Activated CD8-positive, alpha-beta T cell treated with anti-CD3 and anti-CD28 coated beads for 36 hours (primary cell): ENCODE results near the gene SEMA4C. TPM values are rescaled to one million over a fixed set of nuclear protein-coding genes. Genes with fewer than 3 reads are reported as not detected.

Experiments
- ATAC-seq: fragments of 200-7000 bp; cut with Tn5 transposase; one replicate; pipeline ENCODE4 v1.10.0; 2021; ENCODE audit warnings: mild to moderate bottlenecking, moderate library complexity
- CTCF ChIA-PET: fragments of 350-600 bp; sonication (Branson Sonifier 250); formaldehyde crosslinking; loops from one replicate; lab custom pipeline; 2021; ENCODE audit warnings: antibody characterized with exemption; lab: Charles Lee
- POLR2A ChIA-PET: fragments of 350-600 bp; sonication (Branson Sonifier 250); formaldehyde crosslinking; loops from one replicate; lab custom pipeline; 2021; ENCODE audit warnings: antibody characterized with exemption; lab: Charles Lee
- DNase-seq: peaks from one replicate; pipeline ENCODE4 v3.0.0-alpha.2; 2020
- H3K27ac Mint-ChIP-seq: one replicate; pipeline ENCODE4 v1.8.0; 2021; ENCODE audit warnings: mild to moderate bottlenecking, mixed read lengths
- H3K27me3 Mint-ChIP-seq: one replicate; pipeline ENCODE4 v1.8.0; 2021; ENCODE audit warnings: mixed read lengths
- H3K36me3 Mint-ChIP-seq: one replicate; pipeline ENCODE4 v1.8.0; 2021; ENCODE audit warnings: low read depth, mixed read lengths
- H3K4me1 Mint-ChIP-seq: one replicate; pipeline ENCODE4 v1.8.0; 2021; ENCODE audit warnings: low read depth, mixed read lengths
- H3K4me3 Mint-ChIP-seq: one replicate; pipeline ENCODE4 v1.8.0; 2021; ENCODE audit warnings: mild to moderate bottlenecking, moderate library complexity, mixed read lengths
- H3K9me3 Mint-ChIP-seq: one replicate; pipeline ENCODE4 v1.8.0; 2021; ENCODE audit warnings: mixed read lengths
- CTCF ChIP-seq: fragments of 200-600 bp; IDR thresholded peaks from one replicate; pipeline ENCODE4 v1.8.0; 2022; ENCODE audit warnings: antibody characterized with exemption, mild to moderate bottlenecking
- intact Hi-C: fragments of 100-400 bp; cut with micrococcal nuclease; formaldehyde crosslinking; loops from one replicate; pipeline ENCODE4 v1.10.0; 2022
- total RNA-seq, 2 experiments: library from RNA; stranded (reverse); gene quantifications; one replicate each; pipeline ENCODE4 v1.2.3, GENCODE V29; 2021

SEMA4C gene
- total RNA-seq, 2 experiments from 2014 or later = 10.4 to 12.4 TPM

GRCh38 chr2:96842600-96842999, 27.3 kb downstream of the SEMA4C start:
- no peak for TF ChIP-seq CTCF
- H3K36me3 Mint-ChIP-seq = peaks cover 6% of the 10 kb centered on the region
- intact Hi-C loops = no loop called here
- DNase-seq (no peak), ATAC-seq (no peak)
- H3K4me3 Mint-ChIP-seq = no peak overlapping the region
- ChIA-PET POLR2A (interaction anchor here (0.8 to 3.6 kb wide), 4 partner anchors 9 to 85 kb away, joined by 3 to 20 read pairs (median 3); partner anchors contain the start of gene ANKRD39), CTCF (interaction anchor here (0.8 to 4.0 kb wide), 6 partner anchors 9 to 96 kb away, joined by 3 to 29 read pairs (median 4); partner anchors contain the start of genes ANKRD39 and CNNM3)
- no peaks in the 10 kb centered on the region for H3K9me3 Mint-ChIP-seq
- no peak overlapping the region for H3K27ac Mint-ChIP-seq
- H3K4me1 Mint-ChIP-seq = peaks cover 18% of the 10 kb centered on the region
- H3K27me3 Mint-ChIP-seq = no peaks in the 10 kb centered on the region

GRCh38 chr2:96841701-96842495, 28.0 kb downstream of the SEMA4C start:
- Mint-ChIP-seq H3K27me3 (no peaks in the 10 kb centered on the region), H3K4me3 (no peak overlapping the region), H3K4me1 (peaks cover 18% of the 10 kb centered on the region), H3K27ac (no peak overlapping the region), H3K9me3 (no peaks in the 10 kb centered on the region), H3K36me3 (peaks cover 4% of the 10 kb centered on the region)
- ATAC-seq (no peak), DNase-seq (no peak)
- no peak for TF ChIP-seq CTCF
- intact Hi-C loops = no loop called here
- ChIA-PET POLR2A (interaction anchor here (0.8 to 3.6 kb wide), 3 partner anchors 15 to 85 kb away, joined by 3 to 20 read pairs (median 3); partner anchors contain the start of gene ANKRD39), CTCF (interaction anchor here (0.8 to 4.0 kb wide), 3 partner anchors 15 to 42 kb away, joined by 3 to 29 read pairs (median 4); partner anchors contain the start of gene ANKRD39)

GRCh38 chr2:96839875-96840850, 29.7 kb downstream of the SEMA4C start:
- peaks cover 3% of the 10 kb centered on the region for H3K36me3 Mint-ChIP-seq
- no peak overlapping the region for H3K27ac Mint-ChIP-seq
- no peak overlapping the region for H3K4me3 Mint-ChIP-seq
- no peak for DNase-seq
- POLR2A ChIA-PET = interaction anchor here (0.5 to 1.6 kb wide), 8 partner anchors 9 to 857 kb away, joined by 3 to 8 read pairs (median 3); partner anchors contain the start of genes ANKRD39 and CNNM3
- intact Hi-C loops = no loop called here
- CTCF ChIA-PET = interaction anchor here (0.9 to 2.0 kb wide), 4 partner anchors 17 to 111 kb away, joined by 3 to 9 read pairs (median 4); partner anchors contain the start of genes ANKRD39 and CNNM3
- TF ChIP-seq CTCF = no peak
- H3K27me3 Mint-ChIP-seq = no peaks in the 10 kb centered on the region
- no peak for ATAC-seq
- H3K9me3 Mint-ChIP-seq = no peaks in the 10 kb centered on the region
- H3K4me1 Mint-ChIP-seq = peaks cover 18% of the 10 kb centered on the region

- ATAC-seq = peak; percentile 92
- peak; percentile 92 for DNase-seq
- peak overlapping the region; percentile 61 for H3K27ac Mint-ChIP-seq
- intact Hi-C loops = no loop called here
- ChIA-PET POLR2A (interaction anchor here (0.7 to 1.6 kb wide), 5 partner anchors 8 to 123 kb away, joined by 3 to 8 read pairs (median 4); partner anchors contain the start of gene ANKRD39), CTCF (interaction anchor here (0.9 to 2.0 kb wide), 4 partner anchors 18 to 112 kb away, joined by 3 to 9 read pairs (median 4); partner anchors contain the start of genes ANKRD39 and CNNM3)
- TF ChIP-seq CTCF = no peak
- H3K4me1 Mint-ChIP-seq = peaks cover 18% of the 10 kb centered on the region
- H3K36me3 Mint-ChIP-seq = peaks cover 5% of the 10 kb centered on the region
- peak overlapping the region; percentile 42 for H3K4me3 Mint-ChIP-seq
- H3K27me3 Mint-ChIP-seq = no peaks in the 10 kb centered on the region
- no peaks in the 10 kb centered on the region for H3K9me3 Mint-ChIP-seq
Measured at GRCh38 chr2:96839293-96839874, 30.5 kb downstream of the SEMA4C start.
